GM21576 (cell line): ENCODE data around the gene UBQLN1.
A peak's percentile ranks its signal among the peaks of the same experiment; 100 is the strongest.

ENCODE experiments used
- ATAC-seq: cut with Tn5 transposase; IDR thresholded peaks from one replicate; pipeline ENCODE4 v1.9.1; 2021; ENCODE audit warnings: mild to moderate bottlenecking, moderate library complexity; ENCODE audit not compliant: unreplicated experiment

The UBQLN1 gene

DNA sequence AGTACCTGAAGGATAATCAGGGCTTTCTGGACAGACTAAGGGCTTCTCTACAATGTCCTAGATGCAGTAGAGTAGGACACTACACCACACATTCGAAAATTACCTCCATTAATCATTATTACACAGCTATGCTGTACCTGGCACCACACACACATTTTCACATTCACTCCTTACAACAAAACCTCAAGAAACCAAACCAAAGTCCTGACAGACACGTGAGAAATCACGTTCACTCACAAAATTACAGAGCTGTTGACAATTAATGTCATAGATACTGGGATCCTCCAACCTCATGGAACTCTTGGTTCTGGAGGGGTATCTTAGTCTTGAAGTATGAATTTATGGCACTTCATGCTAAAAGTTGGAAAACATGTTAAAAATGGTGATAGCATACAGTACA is 16.3 kb downstream of the UBQLN1 start:
- ATAC-seq = no peak

DNA sequence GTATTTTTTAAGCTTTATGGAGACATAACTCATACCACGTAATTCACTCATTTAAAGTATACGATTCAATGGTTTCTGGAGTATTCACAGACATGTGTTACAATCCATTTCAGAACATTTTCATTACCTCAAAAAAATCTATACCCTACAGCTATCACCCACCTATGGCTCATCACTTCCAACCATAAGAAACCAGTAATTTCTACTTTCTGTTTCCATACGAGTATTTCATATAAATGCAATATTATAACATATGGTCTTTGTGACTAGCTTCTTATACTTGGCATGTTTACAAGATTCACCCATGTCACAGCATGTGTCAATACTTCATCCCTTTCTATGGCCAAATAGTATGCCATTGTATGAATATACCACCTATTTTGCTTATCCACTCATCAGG is 18.8 kb downstream of the UBQLN1 start:
- no peak for ATAC-seq

DNA sequence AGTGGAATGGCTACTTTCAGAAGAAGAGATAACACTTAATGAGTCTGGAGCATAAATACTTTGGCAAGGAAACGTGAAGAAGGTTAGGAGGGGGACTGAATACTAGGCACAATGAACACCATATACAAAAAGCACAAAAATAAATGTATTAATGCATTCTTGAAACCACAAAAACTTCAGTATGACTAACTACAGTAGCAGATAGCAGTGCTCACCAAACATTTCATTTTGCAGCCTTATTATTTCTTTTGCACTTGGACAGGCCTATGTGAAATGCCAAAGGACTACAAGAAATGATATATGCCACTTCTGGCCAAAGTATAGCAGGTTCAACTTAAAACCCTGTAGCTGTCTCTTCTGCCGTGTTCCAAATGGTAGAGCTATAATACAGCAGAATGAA is 26.3 kb downstream of the UBQLN1 start:
- no peak for ATAC-seq

DNA sequence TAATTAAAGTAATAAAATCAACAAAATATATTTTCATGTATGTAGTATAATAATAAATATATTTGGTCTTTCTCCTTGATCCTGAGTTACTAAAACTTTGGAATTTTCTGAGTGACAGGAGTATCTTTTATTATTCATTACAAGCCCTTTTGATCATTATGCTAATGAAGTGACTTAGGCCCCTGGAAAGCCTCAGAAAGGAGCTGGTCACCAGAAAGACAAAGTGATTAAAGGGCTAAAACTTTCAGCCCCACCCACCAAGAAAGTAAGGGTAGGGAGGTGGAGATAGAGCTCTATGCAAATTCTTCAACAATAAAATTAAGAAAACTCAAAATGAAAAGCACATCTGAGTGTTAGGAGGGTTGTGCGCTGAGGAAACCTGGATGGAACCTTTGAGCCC is 27.5 kb downstream of the UBQLN1 start:
- no peak for ATAC-seq

DNA sequence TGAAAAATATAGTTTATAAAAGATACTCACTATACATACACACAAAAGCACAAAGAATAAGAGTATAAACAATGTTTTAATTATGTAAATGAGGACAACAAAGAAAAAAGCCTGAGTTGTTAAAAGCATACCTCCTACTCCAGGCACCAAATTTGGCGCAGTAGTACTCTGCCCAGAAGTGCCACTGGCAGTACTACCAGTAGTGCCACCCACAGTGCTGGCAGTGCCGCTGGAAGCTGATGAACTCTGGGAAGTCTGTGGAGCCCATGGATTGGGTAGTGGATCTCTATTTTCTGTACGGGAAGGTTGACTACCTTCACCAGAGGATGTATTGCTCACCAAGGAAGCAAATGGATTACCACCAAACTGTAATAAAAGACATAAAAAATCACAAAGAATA is 30.2 kb downstream of the UBQLN1 start:
- no peak for ATAC-seq

DNA sequence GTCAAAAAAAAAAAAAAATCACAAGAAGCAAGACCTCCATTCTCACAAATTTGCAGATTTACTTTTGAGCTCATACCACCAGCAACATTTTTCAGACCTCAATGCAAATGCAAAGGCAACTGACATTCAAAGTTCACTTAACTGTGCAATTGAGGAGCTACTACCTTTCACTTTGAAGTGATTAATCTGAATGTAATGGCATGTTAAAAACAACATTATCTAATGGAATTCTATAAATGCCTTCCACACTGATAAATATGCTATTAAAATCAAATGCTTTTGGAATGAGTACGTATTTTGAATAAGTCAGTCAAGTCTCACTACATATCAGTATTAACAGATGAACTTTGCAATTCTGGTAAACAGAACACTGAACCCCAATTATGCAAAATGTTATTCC is 32.3 kb downstream of the UBQLN1 start:
- no peak for ATAC-seq

DNA sequence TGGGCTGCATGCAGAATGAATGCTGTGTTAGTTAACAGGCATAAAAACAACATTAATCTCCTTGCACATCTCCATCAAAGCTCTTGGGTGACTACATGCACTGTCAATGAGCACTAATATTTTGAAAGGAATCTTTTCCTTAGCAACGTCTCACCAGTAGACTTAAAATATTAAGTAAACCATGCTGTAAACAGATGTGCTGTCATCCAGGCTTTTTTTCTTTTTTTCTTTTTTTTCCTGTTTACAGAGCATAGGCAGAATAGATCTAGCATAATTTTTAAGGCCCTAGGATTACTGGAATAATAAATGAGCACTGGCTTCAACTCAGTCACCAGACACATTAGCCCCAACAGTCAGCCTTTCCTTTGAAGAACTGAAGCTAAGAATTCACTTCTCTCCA is 36.3 kb downstream of the UBQLN1 start:
- no peak for ATAC-seq

DNA sequence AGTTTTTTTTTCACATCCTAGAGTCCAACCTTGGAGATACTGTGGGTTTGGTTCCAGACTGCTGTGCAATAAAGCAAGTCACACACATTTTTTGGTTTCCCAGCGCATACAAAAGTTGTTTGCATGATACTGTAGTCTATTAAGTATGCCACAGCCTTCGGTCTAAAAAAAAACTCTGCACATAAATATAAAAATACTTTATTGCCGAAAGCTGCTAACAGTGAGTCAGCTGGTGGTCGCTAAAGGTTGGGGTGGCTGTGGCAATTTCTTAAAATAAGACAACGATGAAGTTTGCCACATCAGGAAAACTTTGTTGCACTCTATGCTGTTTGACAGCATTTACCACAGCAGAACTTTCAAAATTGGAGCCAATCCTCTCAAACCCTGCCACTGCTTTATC is 37.4 kb downstream of the UBQLN1 start:
- no peak for ATAC-seq

DNA sequence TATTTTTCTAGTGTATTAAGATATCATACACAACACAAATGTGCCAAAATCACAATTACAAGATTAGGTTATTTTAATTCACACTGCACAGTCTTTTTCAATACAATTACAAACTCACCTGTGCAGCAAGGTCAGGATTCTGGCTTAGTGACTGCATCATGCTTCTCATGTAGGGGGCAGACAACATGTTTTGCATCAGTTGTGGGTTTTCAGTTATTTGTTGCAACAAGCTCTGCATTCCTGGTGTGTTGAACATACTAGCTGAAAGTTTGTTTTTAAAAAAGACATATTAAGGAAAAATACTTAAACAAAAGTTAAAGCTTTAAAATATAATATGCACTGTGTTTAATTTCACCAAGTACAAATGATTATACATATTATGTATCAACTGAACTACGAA is 38.7 kb downstream of the UBQLN1 start:
- ATAC-seq = no peak

DNA sequence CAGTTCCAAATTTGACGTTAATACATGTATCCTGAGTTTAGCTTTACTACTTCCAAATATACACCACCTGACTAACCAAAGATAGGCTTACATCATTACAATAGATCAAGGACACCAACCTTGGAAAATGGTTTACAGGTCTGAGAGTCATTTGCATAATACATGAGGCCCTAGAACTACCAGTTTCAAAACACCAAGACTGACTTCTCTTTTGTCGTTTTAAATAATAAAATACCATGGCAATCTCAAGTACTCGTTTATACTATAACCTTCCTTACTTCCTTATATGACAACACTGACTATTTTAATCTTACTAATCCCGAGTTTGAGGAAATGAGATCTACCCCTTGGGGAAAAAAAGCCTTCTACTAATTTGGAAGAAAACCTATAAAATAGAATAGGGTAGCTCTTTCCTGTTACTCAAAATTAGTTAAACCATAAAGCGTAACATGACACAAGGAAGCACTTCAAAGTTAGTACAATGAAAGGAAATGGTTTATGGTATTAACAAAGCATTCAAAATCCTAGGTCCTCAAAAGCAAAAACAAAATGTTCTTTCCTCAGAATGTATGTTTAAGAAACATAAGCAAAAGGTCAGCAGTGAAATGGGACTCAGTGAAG is 42.1 kb downstream of the UBQLN1 start:
- peak; percentile 79 for ATAC-seq

DNA sequence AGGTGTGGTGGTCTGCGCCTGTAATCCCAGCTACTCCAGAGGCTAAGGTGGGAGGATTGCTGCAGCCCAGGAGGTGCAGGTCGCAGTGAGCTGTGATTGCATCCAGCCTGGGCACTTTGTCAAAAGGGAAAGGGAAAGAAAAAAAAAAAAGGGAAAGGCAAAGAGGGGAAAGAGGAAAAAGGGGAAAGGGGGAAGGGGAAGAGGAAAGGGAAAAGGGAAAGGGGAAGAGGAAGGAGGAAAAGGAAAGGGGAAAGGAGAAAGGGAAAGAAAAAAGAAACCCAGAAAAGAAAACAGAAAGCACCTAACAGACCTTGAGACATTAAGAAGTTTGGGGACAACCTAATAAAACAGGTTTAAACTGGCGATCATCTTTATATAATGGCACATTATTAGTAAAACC is 44.8 kb downstream of the UBQLN1 start:
- no peak for ATAC-seq

DNA sequence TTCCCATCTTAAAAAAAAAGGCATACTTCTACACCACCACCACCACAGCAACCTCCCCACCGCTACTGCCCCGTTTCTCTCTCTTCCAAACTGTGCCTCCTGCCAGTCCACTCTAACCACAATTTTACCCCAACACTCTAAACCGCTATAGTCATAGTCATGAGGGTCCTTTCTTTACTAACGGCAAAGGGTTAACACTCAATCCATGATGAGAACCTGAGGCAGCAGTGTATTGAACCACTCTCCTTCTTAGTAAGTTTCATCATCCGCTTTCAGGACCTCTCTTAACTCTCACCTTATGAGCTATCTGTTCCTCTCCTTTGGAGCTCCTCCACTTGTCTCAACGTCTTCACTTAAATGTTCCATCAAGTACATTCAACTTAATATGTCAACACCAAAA is 50.8 kb downstream of the UBQLN1 start:
- ATAC-seq = peak; percentile 49

DNA sequence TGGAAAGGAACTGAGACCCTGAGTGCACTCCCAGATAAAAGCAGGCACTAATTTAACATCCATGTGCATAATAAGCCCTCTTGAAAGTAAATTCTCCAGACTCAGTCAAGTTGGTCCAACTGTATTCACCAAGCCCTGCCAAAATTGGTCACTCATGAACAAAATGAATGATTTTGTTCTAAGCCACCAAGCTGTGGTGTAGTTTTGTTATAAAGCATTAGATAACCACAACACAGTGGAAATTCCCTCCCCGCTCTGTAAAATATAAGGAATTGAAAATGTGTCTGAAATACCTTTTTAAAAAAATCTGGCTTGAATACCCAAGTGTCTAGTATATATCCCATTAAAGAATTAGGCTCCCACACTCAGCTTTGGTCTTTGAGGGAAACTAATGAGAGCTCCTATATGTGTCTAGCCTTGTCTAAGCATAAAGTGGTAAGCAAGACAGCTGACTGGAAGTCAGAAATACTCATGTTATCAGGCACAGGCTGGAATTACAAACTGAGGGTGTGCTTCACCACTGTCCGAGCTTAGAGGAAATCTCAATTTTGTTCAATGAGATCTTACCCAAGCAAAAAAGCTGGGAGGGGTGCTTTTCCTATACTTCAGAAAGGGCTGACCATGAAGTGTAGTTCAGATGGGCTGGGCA is 51.6 kb downstream of the UBQLN1 start:
- no peak for ATAC-seq

DNA sequence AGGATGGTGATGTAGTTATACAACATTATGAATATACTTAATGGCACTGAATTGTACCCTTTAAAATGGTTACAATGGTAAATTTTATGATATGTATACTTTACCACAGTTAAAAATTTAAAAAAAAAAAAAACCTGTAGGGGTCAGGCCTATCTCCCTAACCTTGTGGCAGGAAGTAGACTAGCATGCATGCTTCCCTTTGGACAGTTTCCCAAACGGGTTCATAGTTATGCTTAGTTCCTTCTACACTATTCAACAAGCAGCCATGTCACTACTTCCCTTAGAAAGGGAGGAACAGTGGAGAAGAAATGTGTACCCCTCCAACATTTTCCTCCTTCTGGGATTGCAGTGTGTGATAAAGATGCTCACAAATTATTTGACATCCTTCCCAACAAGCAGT is 52.3 kb downstream of the UBQLN1 start:
- no peak for ATAC-seq

DNA sequence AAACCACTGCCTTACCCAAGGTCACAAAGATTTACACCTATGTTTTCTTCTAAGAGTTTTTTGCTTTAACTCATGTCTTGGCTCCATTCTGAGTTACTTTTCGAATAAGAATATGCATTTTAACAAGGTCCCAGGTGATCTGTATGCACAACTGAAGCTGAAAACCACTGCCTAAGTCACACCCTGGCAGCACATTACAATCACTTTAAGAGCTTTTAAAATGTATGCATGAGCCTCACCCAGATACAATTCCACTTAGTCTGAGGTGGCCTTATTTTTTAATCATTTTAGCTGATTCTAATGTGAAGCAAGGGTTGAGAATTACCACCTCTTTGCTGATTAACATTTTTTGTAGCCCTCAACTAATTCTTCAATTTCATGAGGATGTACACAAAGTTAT is 55.3 kb downstream of the UBQLN1 start:
- no peak for ATAC-seq

DNA sequence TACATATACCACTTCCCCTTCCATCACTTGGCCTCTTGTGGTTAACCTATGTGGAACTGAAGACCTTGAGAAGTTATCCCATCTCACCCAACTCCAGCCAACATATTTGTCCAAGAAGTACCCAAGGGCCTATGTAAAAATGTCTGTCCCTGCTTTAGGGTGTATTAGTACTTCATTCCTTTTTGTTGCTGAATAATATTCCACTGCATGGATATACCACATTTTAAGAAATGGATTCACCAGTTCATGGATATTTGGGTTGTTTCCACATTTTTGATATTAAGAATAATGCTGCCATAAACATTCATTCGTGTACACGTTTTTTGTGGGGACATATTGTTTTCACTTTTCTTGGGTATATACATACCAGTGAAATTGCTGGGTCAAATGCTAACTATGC is 56.2 kb downstream of the UBQLN1 start:
- no peak for ATAC-seq

DNA sequence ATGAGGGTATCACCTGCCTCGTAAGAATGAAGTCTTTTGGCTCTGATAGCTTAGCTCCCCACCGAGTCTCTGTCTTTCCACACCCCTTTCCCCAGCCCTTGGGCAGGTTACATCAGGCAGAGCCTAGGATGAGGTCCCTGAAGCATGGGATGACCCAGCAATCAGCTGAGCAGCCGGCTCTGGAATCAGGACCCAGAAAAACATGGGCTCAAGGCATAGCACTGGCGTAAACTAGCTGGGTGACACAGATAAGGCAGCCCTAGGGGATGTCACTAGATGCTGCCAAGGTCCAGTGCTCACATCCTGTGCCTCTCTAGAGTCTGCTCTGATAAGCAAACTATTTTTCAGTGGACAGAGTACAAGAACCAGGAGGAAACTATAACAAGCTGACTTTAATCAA is 58.2 kb downstream of the UBQLN1 start:
- no peak for ATAC-seq

DNA sequence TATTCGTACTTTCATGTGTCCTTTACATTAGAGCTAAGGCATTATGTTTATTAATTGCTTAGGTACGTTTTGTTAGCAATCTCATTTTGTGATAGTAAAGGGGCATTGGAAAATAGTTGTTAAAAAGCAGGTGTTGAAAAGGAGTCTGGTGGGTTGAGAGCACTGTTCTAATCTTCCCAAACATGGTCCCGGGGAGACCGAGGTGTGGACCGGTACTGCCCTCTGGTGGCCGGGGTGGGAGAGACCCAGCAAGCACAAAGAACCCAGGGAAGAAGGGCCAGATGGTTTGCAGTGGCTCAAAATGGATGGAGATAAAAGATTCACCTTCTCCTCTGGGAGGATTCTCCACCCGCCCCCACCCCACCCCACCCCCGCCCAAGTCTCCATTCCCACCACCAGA is 58.7 kb downstream of the UBQLN1 start:
- ATAC-seq = peak; percentile 43

DNA sequence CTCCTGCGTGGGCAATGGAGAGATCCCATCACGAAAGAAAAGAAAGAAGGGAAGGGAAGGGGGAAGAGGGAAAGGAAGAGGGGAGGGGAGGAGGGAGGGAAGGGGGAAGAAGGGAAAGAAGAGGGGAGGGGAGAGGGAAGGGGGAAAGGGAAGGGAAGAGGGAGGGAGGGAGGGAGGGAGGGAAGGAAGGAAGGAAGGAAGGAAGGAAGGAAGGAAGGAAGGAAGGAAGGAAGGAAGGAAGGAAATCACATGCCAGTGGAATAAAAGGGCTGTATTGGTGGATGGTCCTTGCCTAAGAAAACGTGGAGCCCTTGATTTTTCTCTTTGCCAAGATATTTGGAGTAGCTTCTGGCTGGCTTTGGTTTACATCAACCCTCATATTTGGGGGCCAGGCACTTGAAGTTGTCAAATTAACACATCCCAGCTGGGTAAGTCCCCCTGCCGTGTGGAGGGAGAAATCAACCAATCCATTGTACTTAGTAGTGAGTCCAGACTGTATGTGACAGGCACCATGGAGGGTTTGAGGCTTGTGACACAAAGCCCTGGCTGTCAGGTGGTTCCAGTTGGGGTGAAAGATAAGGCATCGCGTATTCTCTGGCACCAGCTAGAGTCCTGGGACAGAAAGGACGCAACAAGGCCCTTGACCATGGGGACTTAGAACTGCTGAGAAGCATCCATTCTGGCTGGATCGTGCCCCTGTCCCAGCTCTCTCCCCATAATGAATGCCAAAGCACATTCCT is 61.1 kb downstream of the UBQLN1 start:
- no peak for ATAC-seq

DNA sequence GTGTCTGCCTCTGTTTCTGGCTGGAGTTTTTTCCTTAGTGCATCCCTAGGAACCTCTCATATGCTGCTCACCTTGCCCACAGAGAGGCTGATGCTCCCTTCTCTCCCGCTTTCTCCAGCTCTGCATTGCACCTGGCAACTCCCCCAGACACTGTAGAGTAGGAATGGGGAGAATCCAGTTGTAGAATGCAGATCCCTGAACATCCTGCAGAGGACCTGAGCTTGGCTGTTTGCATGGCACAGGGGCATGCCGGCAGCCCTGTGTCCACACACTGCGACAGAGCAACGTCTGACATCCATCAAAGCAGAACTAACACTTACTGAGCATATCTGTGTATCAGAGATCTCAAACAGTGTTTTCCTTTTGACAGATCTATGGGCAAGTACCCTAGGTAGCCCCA is 65.0 kb downstream of the UBQLN1 start:
- ATAC-seq = no peak

DNA sequence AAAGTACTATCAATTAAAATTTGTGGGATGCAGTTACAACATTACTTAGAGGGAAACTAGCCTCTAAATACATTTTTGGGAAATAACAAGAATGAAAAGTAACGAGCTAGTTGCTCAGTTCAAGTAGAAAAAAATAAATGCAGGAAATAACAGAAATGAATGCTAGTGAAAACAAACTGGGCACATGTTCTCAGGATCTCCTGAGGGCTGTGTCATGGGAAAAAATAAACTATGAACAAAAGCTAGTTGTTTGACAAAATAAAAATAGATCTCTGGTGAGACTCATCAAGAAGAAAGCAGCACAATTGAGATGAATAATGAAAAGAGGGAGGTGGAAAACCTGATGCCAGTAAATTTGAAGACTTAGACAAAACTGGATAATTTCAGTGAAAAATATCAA is 68.5 kb downstream of the UBQLN1 start:
- ATAC-seq = no peak

DNA sequence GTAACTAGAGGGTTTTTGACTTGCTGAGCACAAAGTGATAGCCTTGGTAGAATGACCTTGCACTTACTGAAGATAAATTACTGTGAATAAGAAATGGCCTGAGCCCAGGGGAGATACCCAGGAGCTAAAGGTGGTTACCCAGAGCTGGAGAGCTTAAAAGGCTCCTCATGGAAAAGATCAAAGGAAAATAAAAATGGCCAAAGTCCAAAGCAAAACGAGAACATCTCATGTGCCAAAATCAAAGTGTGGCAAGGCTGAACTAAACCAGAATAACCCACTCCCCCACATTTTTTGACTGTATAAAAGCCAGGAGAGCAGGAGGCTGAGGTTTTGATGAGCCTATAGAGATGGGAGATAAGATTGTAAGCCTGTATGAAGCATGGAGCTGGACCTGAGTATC is 70.4 kb downstream of the UBQLN1 start:
- ATAC-seq = no peak
